Mucosa of rectum (tissue), 2 donors: ENCODE data around the gene CXXC4.

Experiments
- H3K27ac ChIP-seq, 2 donors: one replicate each; pipeline ENCODE4 v1.7.0; 2013; ENCODE audit warnings: inconsistent platforms in 2 of 2, low read depth in 2 of 2, low read length in 2 of 2
- H3K27me3 ChIP-seq, 2 donors: one replicate each; pipeline ENCODE4 v1.7.0; 2013; ENCODE audit warnings: low read length in 2 of 2; ENCODE audit not compliant: control insufficient read depth in 2 of 2, insufficient read depth in 2 of 2
- H3K36me3 ChIP-seq, 2 donors: one replicate each; pipeline ENCODE4 v1.7.0; 2013; ENCODE audit warnings: low read length in 2 of 2; ENCODE audit not compliant: control insufficient read depth in 2 of 2, insufficient read depth in 2 of 2
- H3K4me1 ChIP-seq, 2 donors: one replicate each; pipeline ENCODE4 v1.7.0; 2013; ENCODE audit warnings: low read length in 2 of 2, mild to moderate bottlenecking in 1 of 2; ENCODE audit not compliant: control insufficient read depth in 2 of 2, insufficient read depth in 2 of 2
- H3K4me3 ChIP-seq, 2 donors: one replicate each; pipeline ENCODE4 v1.7.0; 2013; ENCODE audit warnings: low read length in 2 of 2
- H3K9ac ChIP-seq, 2 donors: one replicate each; pipeline ENCODE4 v1.7.0; 2013; ENCODE audit warnings: low read length in 2 of 2, low read depth in 1 of 2, mild to moderate bottlenecking in 1 of 2
- H3K9me3 ChIP-seq, 2 donors: one replicate each; pipeline ENCODE4 v1.7.0; 2013; ENCODE audit warnings: low read length in 2 of 2; ENCODE audit not compliant: control insufficient read depth in 2 of 2
- donor health status: healthy.
- donor health status: Normal muscosa, but diverticular disease.

The CXXC4 gene

GRCh38 chr4:104425948-104426347, 68.7 kb downstream of the CXXC4 start:
- no peaks in the 10 kb centered on the region for H3K9me3 ChIP-seq
- no peaks in the 10 kb centered on the region for H3K27me3 ChIP-seq
- H3K36me3 ChIP-seq: no peaks in the 10 kb centered on the region
- H3K4me1 ChIP-seq: no peaks in the 10 kb centered on the region
- H3K27ac ChIP-seq: no peak overlapping the region
- no peak overlapping the region for H3K9ac ChIP-seq
- H3K4me3 ChIP-seq: no peak overlapping the region

- Histone ChIP-seq H3K4me1 (no peaks in the 10 kb centered on the region), H3K9ac (peak overlapping the region in 1 of 2 donors; percentile 20), H3K27me3 (no peaks in the 10 kb centered on the region), H3K27ac (no peak overlapping the region), H3K4me3 (peak overlapping the region; percentile 66 to 70), H3K9me3 (no peaks in the 10 kb centered on the region), H3K36me3 (no peaks in the 10 kb centered on the region)
Observed at GRCh38 chr4:104424989-104425388, 69.7 kb downstream of the CXXC4 start.

GRCh38 chr4:104424475-104424941, 70.2 kb downstream of the CXXC4 start:
- Histone ChIP-seq H3K36me3 (no peaks in the 10 kb centered on the region), H3K4me1 (no peaks in the 10 kb centered on the region), H3K9me3 (no peaks in the 10 kb centered on the region), H3K27ac (no peak overlapping the region), H3K27me3 (no peaks in the 10 kb centered on the region), H3K4me3 (peak overlapping the region; percentile 66 to 70), H3K9ac (peak overlapping the region in 1 of 2 donors; percentile 20)

- Histone ChIP-seq H3K27ac (no peak overlapping the region), H3K4me1 (peaks cover 0 to 9% of the 10 kb centered on the region in 2 donors), H3K27me3 (no peaks in the 10 kb centered on the region), H3K4me3 (no peak overlapping the region), H3K9ac (no peak overlapping the region), H3K9me3 (no peaks in the 10 kb centered on the region), H3K36me3 (no peaks in the 10 kb centered on the region)
Observed at GRCh38 chr4:104421566-104421965, 73.1 kb downstream of the CXXC4 start.

GRCh38 chr4:104420766-104421165, 73.9 kb downstream of the CXXC4 start:
- no peak overlapping the region for H3K4me3 ChIP-seq
- no peaks in the 10 kb centered on the region for H3K27me3 ChIP-seq
- no peak overlapping the region for H3K27ac ChIP-seq
- no peaks in the 10 kb centered on the region for H3K36me3 ChIP-seq
- no peaks in the 10 kb centered on the region for H3K9me3 ChIP-seq
- H3K9ac ChIP-seq: no peak overlapping the region
- peaks cover 0 to 15% of the 10 kb centered on the region in 2 donors for H3K4me1 ChIP-seq
